C1 segment of cervical spinal cord (tissue), 14 donors: ENCODE measurements around the gene TTLL11.
A peak's percentile ranks its signal among the peaks of the same experiment; 100 is the strongest.

ENCODE experiments used
- DNase-seq, 14 donors: peaks; one replicate each; lab custom pipeline; 2025; lab: John Stamatoyannopoulos, UW

TTLL11 gene

GRCh38 chr9:122092611-122093506 lies at the start of gene TTLL11:
TTLL11 (minus strand) TSS chr9:122093308; CDS start chr9:122093148, 160 bp downstream.
- peak; percentile 76 to 97 (median 94) for DNase-seq

GRCh38 chr9:122141671-122142070 lies 48.6 kb upstream of the TTLL11 start:
- no peak for DNase-seq

GRCh38 chr9:122140368-122141193 lies 47.5 kb upstream of the TTLL11 start:
- DNase-seq = no peak

GRCh38 chr9:122138560-122139268 lies 45.6 kb upstream of the TTLL11 start:
- DNase-seq = no peak

GRCh38 chr9:122135529-122135859 lies 42.4 kb upstream of the TTLL11 start:
- DNase-seq = no peak

- peak in 2 of 14 donors; percentile 7 to 20 for DNase-seq
Observed at GRCh38 chr9:122134822-122135528, 41.9 kb upstream of the TTLL11 start.

- DNase-seq = no peak
Observed at GRCh38 chr9:122133984-122134535, 41.0 kb upstream of the TTLL11 start.

GRCh38 chr9:122133263-122133983 lies 40.3 kb upstream of the TTLL11 start:
- DNase-seq = no peak

GRCh38 chr9:122132539-122132938 lies 39.4 kb upstream of the TTLL11 start:
- no peak for DNase-seq

GRCh38 chr9:122131401-122132001 lies 38.4 kb upstream of the TTLL11 start:
- peak in 2 of 14 donors; percentile 6 to 66 for DNase-seq

- no peak for DNase-seq
Observed at GRCh38 chr9:122130837-122131236, 37.7 kb upstream of the TTLL11 start.

GRCh38 chr9:122129969-122130368 lies 36.9 kb upstream of the TTLL11 start:
- DNase-seq = no peak

- DNase-seq = no peak
Observed at GRCh38 chr9:122128969-122129343, 35.8 kb upstream of the TTLL11 start.

- no peak for DNase-seq
Observed at GRCh38 chr9:122128007-122128968, 35.2 kb upstream of the TTLL11 start.

- no peak for DNase-seq
Observed at GRCh38 chr9:122127396-122127798, 34.3 kb upstream of the TTLL11 start.

- DNase-seq = peak in 1 of 14 donors; percentile 40
Observed at GRCh38 chr9:122126331-122127261, 33.5 kb upstream of the TTLL11 start.

- peak in 1 of 14 donors; percentile 40 for DNase-seq
Observed at GRCh38 chr9:122125509-122126330, 32.6 kb upstream of the TTLL11 start.
